CD14-positive monocyte (primary cell): ENCODE data around the gene PLSCR3. TPM values are rescaled to one million over a fixed set of nuclear protein-coding genes. Genes with fewer than 3 reads are reported as not detected.

ENCODE experiments used
- DNase-seq, 3 donors: peaks; one replicate each; pipeline ENCODE4 v3.0.0-alpha.2; 2011 to 2022
- H2AFZ ChIP-seq: 2 replicates; pipeline ENCODE4 v1.6.0; 2012; ENCODE audit warnings: mild to moderate bottlenecking, low read depth, low read length, inconsistent platforms; ENCODE audit not compliant: insufficient read depth, poor library complexity, severe bottlenecking
- H3K27ac ChIP-seq, 2 donors: 1 replicate in 1 of 2; 2 replicates in 1 of 2; pipeline ENCODE4 v1.5.1; 2012 to 2013; ENCODE audit warnings: low read length in 2 of 2, control low read depth in 1 of 2, inconsistent platforms in 1 of 2, low read depth in 1 of 2, mild to moderate bottlenecking in 1 of 2
- H3K27me3 ChIP-seq, 2 donors: one replicate each; pipeline versions ENCODE4 v1.6.0 to v1.6.1; 2011 to 2013; ENCODE audit warnings: low read length in 2 of 2; ENCODE audit not compliant: control insufficient read depth in 2 of 2, insufficient read depth in 2 of 2
- H3K36me3 ChIP-seq, 2 donors: replicated peaks in 1 of 2; 1 replicate in 1 of 2; 2 replicates in 1 of 2; pipeline versions ENCODE4 v1.5.1 to v1.6.1; 2012 to 2013; ENCODE audit warnings: low read length in 2 of 2, control low read depth in 1 of 2, inconsistent platforms in 1 of 2, mild to moderate bottlenecking in 1 of 2; ENCODE audit not compliant: insufficient read depth in 2 of 2, control insufficient read depth in 1 of 2
- H3K4me1 ChIP-seq, 2 donors: 1 replicate in 1 of 2; 2 replicates in 1 of 2; pipeline versions ENCODE4 v1.5.1 to v1.6.1; 2012 to 2013; ENCODE audit warnings: low read length in 2 of 2, control low read depth in 1 of 2, inconsistent platforms in 1 of 2, mild to moderate bottlenecking in 1 of 2, moderate library complexity in 1 of 2; ENCODE audit not compliant: insufficient read depth in 2 of 2, control insufficient read depth in 1 of 2
- H3K4me2 ChIP-seq: replicated peaks from 2 replicates; pipeline ENCODE3; 2012; ENCODE audit warnings: low read length, moderate library complexity, mild to moderate bottlenecking; ENCODE audit not compliant: poor library complexity, severe bottlenecking; ENCODE audit errors: extremely low read depth
- H3K4me3 ChIP-seq, 3 experiments: fragments of 200-600 bp in 1 of 3; sonication (generic) in 1 of 3; replicated peaks in 1 of 3; 1 replicate in 2 of 3; 2 replicates in 1 of 3; pipeline ENCODE4 v1.5.1; 2011 to 2013; ENCODE audit warnings: low read length in 3 of 3, mild to moderate bottlenecking in 3 of 3, control low read depth in 2 of 3, low read depth in 2 of 3, inconsistent platforms in 1 of 3, moderate library complexity in 1 of 3
- H3K79me2 ChIP-seq: 2 replicates; pipeline ENCODE4 v1.6.0; 2012; ENCODE audit warnings: mild to moderate bottlenecking, control low read depth, inconsistent platforms, low read length, moderate library complexity; ENCODE audit not compliant: insufficient read depth
- H3K9ac ChIP-seq: 2 replicates; pipeline ENCODE4 v1.6.0; 2017; ENCODE audit warnings: low read length, mild to moderate bottlenecking; ENCODE audit not compliant: insufficient read depth, poor library complexity, severe bottlenecking
- H3K9me3 ChIP-seq, 2 donors: replicated peaks in 1 of 2; 1 replicate in 1 of 2; 2 replicates in 1 of 2; pipeline versions ENCODE4 v1.5.1 to v1.6.1; 2012 to 2013; ENCODE audit warnings: low read length in 2 of 2, control low read depth in 1 of 2; ENCODE audit not compliant: control insufficient read depth in 1 of 2, insufficient read depth in 1 of 2
- H4K20me1 ChIP-seq: 2 replicates; pipeline ENCODE4 v1.6.0; 2012; ENCODE audit warnings: mild to moderate bottlenecking, low read length, control low read depth, moderate library complexity; ENCODE audit not compliant: insufficient read depth
- H3K27ac Mint-ChIP-seq, 7 donors: one replicate each; pipeline ENCODE4 v1.8.0; 2020; ENCODE audit warnings: mild to moderate bottlenecking in 7 of 7, mixed read lengths in 7 of 7, moderate library complexity in 6 of 7, inconsistent platforms in 2 of 7
- H3K27me3 Mint-ChIP-seq, 3 donors: one replicate each; pipeline ENCODE4 v1.8.0; 2021 to 2022; ENCODE audit warnings: low read depth in 3 of 3, mild to moderate bottlenecking in 3 of 3, mixed read lengths in 3 of 3, moderate library complexity in 3 of 3, inconsistent platforms in 1 of 3
- H3K36me3 Mint-ChIP-seq, 2 donors: one replicate each; pipeline ENCODE4 v1.8.0; 2020; ENCODE audit warnings: mixed read lengths in 2 of 2, inconsistent platforms in 1 of 2, mild to moderate bottlenecking in 1 of 2
- H3K4me1 Mint-ChIP-seq: one replicate; pipeline ENCODE4 v1.8.0; 2020; ENCODE audit warnings: mild to moderate bottlenecking, mixed read lengths
- H3K4me3 Mint-ChIP-seq, 2 donors: one replicate each; pipeline ENCODE4 v1.8.0; 2020; ENCODE audit warnings: mild to moderate bottlenecking in 2 of 2, mixed read lengths in 2 of 2, moderate library complexity in 1 of 2
- H3K9me3 Mint-ChIP-seq, 7 donors: one replicate each; pipeline ENCODE4 v1.8.0; 2020 to 2022; ENCODE audit warnings: mixed read lengths in 7 of 7, mild to moderate bottlenecking in 6 of 7, moderate library complexity in 6 of 7, inconsistent platforms in 2 of 7
- CTCF ChIP-seq: fragments of 200-600 bp; IDR thresholded peaks from one replicate; pipeline ENCODE4 v1.8.0; 2022; ENCODE audit warnings: antibody characterized with exemption, mild to moderate bottlenecking
- WGBS: methylation state at CpG from one replicate; pipeline ENCODE4 v1.1.5; 2013; ENCODE audit warnings: missing lambda C conversion rate; ENCODE audit not compliant: insufficient coverage; 5-methylcytosine and 5-hydroxymethylcytosine counted together
- intact Hi-C, 2 donors: fragments of 100-400 bp; cut with micrococcal nuclease; formaldehyde crosslinking; loops; one replicate each; pipeline versions ENCODE4 v1.15.0 to v1.15.1; 2023
- polyA plus RNA-seq, 3 donors: library from polyadenylated mRNA; depleted of rRNA in 1 of 3; unstranded in 2 of 3; stranded (reverse) in 1 of 3; fragments of 300-500 nt in 2 of 3; fragments of >200 nt in 1 of 3; fragmentation: Illumina TruSeq in 2 of 3; gene quantifications; 1 replicate in 2 of 3; 2 replicates in 1 of 3; pipeline ENCODE4 v1.2.3, GENCODE V29; 2012 to 2021

The PLSCR3 gene
- polyA plus RNA-seq, 3 donors = 37.6 to 70.4 (median 45.7) TPM

DNA sequence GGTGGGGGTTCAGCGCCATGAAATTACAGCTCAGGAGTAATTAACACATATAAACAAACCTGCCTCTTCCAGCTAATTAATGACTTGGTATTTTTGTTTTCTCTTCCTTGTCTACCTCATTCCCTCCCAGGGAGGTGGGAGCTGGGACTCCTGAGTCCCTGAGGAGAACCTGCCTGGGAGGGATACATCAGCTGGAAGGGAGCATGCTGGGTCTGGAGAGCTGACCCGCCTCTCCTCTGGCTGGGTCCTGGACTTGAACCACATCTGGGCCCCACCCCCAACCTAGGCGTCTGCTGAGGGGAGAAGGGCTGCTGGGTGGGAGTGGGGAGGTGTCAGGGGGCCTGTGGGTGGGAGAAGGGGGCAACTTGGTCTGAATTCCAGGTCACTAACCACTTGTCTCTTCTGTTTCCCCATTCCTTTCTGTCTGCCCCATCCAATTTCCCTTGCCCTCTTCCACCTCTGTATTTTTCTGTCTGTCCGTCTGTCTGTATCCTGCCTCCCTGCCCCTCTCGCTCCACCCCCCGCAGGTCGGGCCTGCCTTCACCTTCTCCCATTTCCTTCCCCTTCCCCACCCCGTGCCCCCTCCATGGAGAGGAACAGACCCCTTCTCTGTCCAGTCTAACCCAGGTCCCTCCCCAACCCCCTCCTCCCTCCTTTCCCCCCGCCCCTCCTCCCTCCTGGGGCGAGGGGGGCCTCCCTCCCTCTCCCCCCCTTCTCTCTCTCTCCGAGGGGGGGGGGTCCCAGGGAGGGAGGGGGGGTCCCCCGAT, 13.3 kb upstream of the PLSCR3 start, which contains the start of gene NLGN2:
Gene NLGN2 (plus strand): TSS at position 361 of the 767 bp plus-strand sequence. CDS start 411 bp downstream, outside the sequence.
- Histone ChIP-seq H3K4me1 (peaks cover 12 to 22% of the 10 kb centered on the region in 2 donors), H3K79me2 (peaks cover 3% of the 10 kb centered on the region), H3K4me3 (no peak within 1 kb of the TSS), H3K4me2 (peak within 1 kb of the TSS; percentile 11), H3K9ac (no peak within 1 kb of the TSS), H3K36me3 (no peaks in the 10 kb centered on the region), H2AFZ (no peak within 1 kb of the TSS), H4K20me1 (no peaks in the 10 kb centered on the region), H3K27me3 (peaks cover 4 to 37% of the 10 kb centered on the region in 2 donors), H3K27ac (no peak within 1 kb of the TSS), H3K9me3 (no peaks in the 10 kb centered on the region)
- no peak for DNase-seq
- peak within 1 kb of the TSS in 1 of 7 donors; percentile 84 for H3K27ac Mint-ChIP-seq
- intact Hi-C loops = loop anchor here in 1 of 2 donors (10.0 kb wide), 1 partner anchor 193 kb away; the partner anchor contains the start of genes ACADVL and DLG4
- peaks cover 20% of the 10 kb centered on the region for H3K4me1 Mint-ChIP-seq
- H3K9me3 Mint-ChIP-seq = peaks cover 0 to 8% (median 3%) of the 10 kb centered on the region in 7 donors
- WGBS = 7% methylated on average over 4 of the region's 12 CpGs
- TF ChIP-seq CTCF = no peak
- H3K4me3 Mint-ChIP-seq = peak within 1 kb of the TSS; percentile 34 to 71
- peaks cover 0 to 5% of the 10 kb centered on the region in 2 donors for H3K36me3 Mint-ChIP-seq
- H3K27me3 Mint-ChIP-seq = peaks cover 36 to 49% (median 46%) of the 10 kb centered on the region in 3 donors

DNA sequence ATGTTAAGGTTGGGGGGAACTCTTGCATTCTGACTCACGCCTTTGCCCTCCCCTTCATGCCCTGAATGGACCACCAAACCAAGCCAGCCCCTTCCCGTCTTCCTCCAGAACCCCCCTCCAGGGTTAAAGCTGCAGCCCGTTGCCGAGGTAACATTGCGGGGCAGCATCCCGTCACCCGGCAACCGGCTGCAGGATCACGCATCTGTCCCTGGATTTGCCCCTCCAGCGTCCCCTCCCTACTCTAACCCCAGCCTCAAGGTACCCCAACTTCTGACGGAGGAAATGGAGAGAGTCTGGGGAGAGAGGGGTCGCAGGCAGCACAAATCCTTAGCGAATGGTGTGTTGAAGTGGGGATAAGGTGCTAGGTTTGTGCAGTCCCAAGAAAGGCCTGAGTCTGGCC, 12.8 kb upstream of the PLSCR3 start:
- Histone ChIP-seq H3K4me1 (peaks cover 13 to 24% of the 10 kb centered on the region in 2 donors), H3K9me3 (no peaks in the 10 kb centered on the region), H3K4me2 (no peak overlapping the region), H3K79me2 (peaks cover 3% of the 10 kb centered on the region), H3K9ac (no peak overlapping the region), H2AFZ (no peak overlapping the region), H3K4me3 (no peak overlapping the region), H3K36me3 (no peaks in the 10 kb centered on the region), H3K27ac (no peak overlapping the region), H4K20me1 (no peaks in the 10 kb centered on the region), H3K27me3 (peaks cover 4 to 37% of the 10 kb centered on the region in 2 donors)
- H3K27me3 Mint-ChIP-seq = peaks cover 36 to 49% (median 46%) of the 10 kb centered on the region in 3 donors
- peak overlapping the region in 1 of 7 donors; percentile 84 for H3K27ac Mint-ChIP-seq
- intact Hi-C loops = loop anchor here in 1 of 2 donors (10.0 kb wide), 1 partner anchor 192 kb away; the partner anchor contains the start of genes ACADVL and DLG4
- WGBS = 87% methylated on average over 3 of the region's 13 CpGs
- H3K9me3 Mint-ChIP-seq = peaks cover 0 to 8% (median 3%) of the 10 kb centered on the region in 7 donors
- peaks cover 21% of the 10 kb centered on the region for H3K4me1 Mint-ChIP-seq
- no peak for TF ChIP-seq CTCF
- peaks cover 0 to 5% of the 10 kb centered on the region in 2 donors for H3K36me3 Mint-ChIP-seq
- DNase-seq = no peak
- H3K4me3 Mint-ChIP-seq = peak overlapping the region in 1 of 2 donors; percentile 71
